ENCODE data around the gene TMEM109.

GRCh38 chr11:60871378-60872061 is 42.4 kb upstream of the TMEM109 start:
- no peak for TF ChIP-seq CTCF (conservative IDR thresholded peaks at IDR 0.05; ENCODE audit: low read depth, low read length)
- no peak for TF ChIP-seq EZH2 (IDR thresholded peaks at IDR 0.05; ENCODE audit: low read length, unreplicated experiment)
